Progenitor cell of endocrine pancreas (in vitro differentiated cells): ENCODE measurements around the gene NOTCH1. TPM values are rescaled to one million over a fixed set of nuclear protein-coding genes. Genes with fewer than 3 reads are reported as not detected.

Experiments used
- DNase-seq: peaks from one replicate; pipeline ENCODE4 v3.0.0; 2021; ENCODE audit warnings: low spot score; ENCODE audit not compliant: unreplicated experiment
- H3K27ac Mint-ChIP-seq: 2 replicates; pipeline ENCODE4 v1.8.0; 2021; ENCODE audit warnings: mild to moderate bottlenecking, moderate library complexity, mixed read lengths
- H3K27me3 Mint-ChIP-seq: 2 replicates; pipeline ENCODE4 v1.8.0; 2021; ENCODE audit warnings: mixed read lengths
- H3K36me3 Mint-ChIP-seq: 2 replicates; pipeline ENCODE4 v1.8.0; 2022; ENCODE audit warnings: mixed read lengths; ENCODE audit not compliant: insufficient read depth
- H3K4me1 Mint-ChIP-seq: 2 replicates; pipeline ENCODE4 v1.8.0; 2021; ENCODE audit warnings: low read depth, mixed read lengths
- H3K4me3 Mint-ChIP-seq: 2 replicates; pipeline ENCODE4 v1.8.0; 2021; ENCODE audit warnings: low read depth, mild to moderate bottlenecking, moderate library complexity, mixed read lengths
- H3K9me3 Mint-ChIP-seq: 2 replicates; pipeline ENCODE4 v1.8.0; 2021; ENCODE audit warnings: low read depth, mixed read lengths
- total RNA-seq: library from RNA; stranded (reverse); gene quantifications from 2 replicates; pipeline ENCODE4 v1.2.1, GENCODE V29; 2021
- TF ChIP-seq, protein P1 (sequence below): fragments of 200-600 bp; sonication (generic); IDR thresholded peaks from one replicate; pipeline ENCODE4 v1.5.0; 2021; ENCODE audit warnings: antibody characterized with exemption, mild to moderate bottlenecking; ENCODE audit not compliant: unreplicated experiment

The NOTCH1 gene
- total RNA-seq, 1 donor from 2014 or later: 130 TPM

DNA sequence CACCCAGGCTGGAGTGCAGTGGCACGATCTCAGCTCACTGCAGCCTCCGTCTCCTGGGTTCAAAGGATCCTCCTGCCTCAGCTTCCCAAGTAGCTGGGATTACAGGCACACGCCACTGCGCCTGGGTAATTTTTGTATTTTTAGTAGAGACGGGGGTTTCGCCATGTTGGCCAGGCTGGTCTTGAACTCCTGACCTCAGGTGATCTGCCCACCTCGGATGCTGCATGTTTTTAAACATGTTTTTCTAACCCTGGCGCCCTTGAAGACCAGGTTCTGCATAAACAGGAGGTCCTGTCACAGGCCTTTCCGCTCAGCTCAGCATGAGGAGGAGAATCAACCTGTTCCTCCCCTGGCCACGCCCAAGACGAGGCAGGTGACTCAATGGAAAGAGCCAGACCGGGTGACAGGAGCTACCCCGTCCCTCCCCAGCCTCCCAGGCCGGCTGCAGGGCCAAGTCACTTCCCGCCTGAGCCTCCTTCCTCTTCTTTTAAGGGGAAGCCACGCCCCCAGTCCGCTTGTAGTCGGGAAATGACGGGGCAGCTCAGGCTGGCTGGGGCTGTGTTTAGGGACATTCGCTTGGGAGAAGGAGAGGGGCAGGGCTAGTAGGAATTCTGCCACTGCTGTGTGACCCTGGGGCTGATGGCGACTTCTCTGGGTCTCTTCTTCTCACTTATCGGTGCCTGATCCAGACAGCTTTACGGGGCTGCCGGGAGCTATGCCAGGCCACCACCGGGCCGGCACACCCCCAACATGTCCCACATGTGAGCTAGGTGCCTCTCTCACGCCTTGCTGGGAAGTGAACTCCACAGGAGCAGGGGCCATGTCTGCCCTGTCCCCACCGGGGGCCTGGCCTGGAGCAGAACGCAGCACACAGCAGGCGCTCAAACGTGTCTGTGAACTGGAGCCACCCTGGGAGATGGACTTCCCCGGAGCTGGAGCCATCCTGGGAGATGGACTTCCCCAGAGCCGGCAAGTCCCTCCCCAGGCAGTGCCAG lies 6.1 kb downstream of the NOTCH1 start:
- Mint-ChIP-seq H3K36me3 (peaks cover 9% of the 10 kb centered on the region), H3K4me1 (peaks cover 11% of the 10 kb centered on the region), H3K27me3 (no peaks in the 10 kb centered on the region), H3K9me3 (no peaks in the 10 kb centered on the region), H3K4me3 (no peak overlapping the region), H3K27ac (no peak overlapping the region)
- TF ChIP-seq, protein P1, sequence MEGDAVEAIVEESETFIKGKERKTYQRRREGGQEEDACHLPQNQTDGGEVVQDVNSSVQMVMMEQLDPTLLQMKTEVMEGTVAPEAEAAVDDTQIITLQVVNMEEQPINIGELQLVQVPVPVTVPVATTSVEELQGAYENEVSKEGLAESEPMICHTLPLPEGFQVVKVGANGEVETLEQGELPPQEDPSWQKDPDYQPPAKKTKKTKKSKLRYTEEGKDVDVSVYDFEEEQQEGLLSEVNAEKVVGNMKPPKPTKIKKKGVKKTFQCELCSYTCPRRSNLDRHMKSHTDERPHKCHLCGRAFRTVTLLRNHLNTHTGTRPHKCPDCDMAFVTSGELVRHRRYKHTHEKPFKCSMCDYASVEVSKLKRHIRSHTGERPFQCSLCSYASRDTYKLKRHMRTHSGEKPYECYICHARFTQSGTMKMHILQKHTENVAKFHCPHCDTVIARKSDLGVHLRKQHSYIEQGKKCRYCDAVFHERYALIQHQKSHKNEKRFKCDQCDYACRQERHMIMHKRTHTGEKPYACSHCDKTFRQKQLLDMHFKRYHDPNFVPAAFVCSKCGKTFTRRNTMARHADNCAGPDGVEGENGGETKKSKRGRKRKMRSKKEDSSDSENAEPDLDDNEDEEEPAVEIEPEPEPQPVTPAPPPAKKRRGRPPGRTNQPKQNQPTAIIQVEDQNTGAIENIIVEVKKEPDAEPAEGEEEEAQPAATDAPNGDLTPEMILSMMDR: no peak
- DNase-seq: no peak

DNA sequence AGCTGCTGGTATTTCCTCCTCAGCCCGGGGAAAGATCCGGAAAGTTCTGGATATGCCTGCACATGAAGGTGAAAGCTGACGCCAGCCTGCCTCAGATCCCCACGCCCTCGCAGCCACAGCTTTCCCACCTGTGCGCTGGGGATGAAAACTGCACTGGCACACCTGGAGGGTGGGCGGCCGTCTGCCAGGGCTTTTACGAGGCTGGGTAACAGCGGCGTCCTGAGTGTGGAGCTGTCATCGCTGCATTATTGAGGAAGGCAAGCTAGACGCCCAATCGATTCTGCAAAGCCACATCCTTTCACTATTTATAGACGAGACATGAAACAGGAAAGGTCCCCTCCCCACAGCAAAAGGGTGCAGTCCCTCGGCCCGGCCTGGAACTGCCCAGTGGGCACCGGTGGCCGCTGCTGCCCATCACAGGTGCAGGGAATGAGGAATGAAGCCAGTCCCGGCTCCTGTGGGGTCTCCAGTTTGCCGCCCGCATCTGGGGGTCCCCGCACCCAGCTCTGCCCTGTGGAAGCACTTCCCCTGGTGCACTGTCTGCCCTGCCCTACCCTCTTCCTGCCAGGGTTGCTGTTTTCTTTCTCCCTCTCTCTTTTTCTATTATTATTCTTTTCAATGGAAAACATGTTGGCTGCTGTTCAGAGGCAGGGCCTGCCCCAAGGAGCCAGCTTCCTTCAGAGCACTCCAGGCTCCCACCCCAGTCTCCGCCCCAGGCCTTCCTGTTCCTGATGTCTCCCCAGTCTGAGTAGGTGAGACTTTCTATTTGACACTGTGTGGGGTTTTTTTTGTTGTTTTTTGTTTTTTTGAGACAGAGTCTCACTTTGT lies 7.0 kb downstream of the NOTCH1 start:
- peaks cover 15% of the 10 kb centered on the region for H3K4me1 Mint-ChIP-seq
- H3K9me3 Mint-ChIP-seq: no peaks in the 10 kb centered on the region
- no peak overlapping the region for H3K27ac Mint-ChIP-seq
- H3K27me3 Mint-ChIP-seq: no peaks in the 10 kb centered on the region
- TF ChIP-seq, protein P1: no peak
- H3K36me3 Mint-ChIP-seq: peaks cover 9% of the 10 kb centered on the region
- no peak for DNase-seq
- H3K4me3 Mint-ChIP-seq: no peak overlapping the region

DNA sequence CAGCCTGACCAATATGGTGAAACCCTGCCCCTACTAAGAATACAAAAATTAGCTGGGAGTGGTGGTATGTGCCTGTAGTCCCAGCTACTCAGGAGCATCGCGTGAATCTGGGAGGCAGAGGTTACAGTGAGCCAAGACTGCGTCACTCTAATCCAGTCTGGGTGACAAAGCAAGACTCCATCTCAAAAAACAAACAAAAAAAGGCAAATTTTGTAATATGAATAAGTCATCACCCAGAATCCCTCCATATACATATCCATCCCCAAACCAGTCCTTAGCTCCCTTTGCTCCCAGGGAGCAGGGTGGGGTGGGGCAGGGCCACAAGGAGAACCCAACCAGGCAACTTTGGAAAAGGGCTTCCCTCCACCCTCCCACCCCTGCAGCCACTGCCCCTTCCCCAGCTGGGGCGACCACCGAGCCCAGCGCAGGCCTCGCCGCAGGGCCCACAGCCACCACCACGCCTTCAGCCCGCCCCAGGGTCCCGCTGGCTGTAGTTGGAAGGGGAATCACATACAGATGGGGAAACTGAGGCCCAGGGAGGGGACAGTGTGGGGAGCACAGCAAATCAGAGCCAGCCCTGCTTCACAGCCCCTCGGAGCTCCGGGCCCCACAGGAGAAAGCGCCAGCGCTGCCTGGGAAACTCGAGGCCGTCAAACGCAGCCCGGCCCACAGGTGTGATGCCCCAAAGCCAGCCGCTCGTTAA lies 7.8 kb downstream of the NOTCH1 start:
- Mint-ChIP-seq H3K36me3 (peaks cover 9% of the 10 kb centered on the region), H3K4me1 (peaks cover 12% of the 10 kb centered on the region), H3K4me3 (no peak overlapping the region), H3K9me3 (no peaks in the 10 kb centered on the region), H3K27ac (no peak overlapping the region), H3K27me3 (no peaks in the 10 kb centered on the region)
- DNase-seq: no peak
- TF ChIP-seq, protein P1: no peak

DNA sequence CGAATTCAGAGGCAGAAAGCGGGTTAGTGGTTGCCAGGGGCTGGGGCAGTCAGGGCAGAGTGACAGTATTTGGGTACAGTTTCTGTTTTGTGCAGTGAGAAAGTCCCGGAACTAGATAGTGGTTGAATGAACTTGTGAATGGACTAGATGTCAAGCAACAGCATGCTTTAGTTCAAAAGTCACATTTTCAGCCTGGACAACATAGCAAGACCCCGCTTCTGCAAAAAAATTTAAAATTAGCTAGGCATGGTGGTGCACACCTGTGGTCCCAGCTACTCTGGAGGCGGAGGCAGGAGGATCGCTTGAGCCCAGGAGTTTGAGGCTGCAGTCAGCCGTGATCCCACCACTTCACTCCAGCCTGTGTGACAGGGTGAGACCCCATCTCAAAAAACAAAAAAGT lies 8.4 kb downstream of the NOTCH1 start:
- H3K9me3 Mint-ChIP-seq: no peaks in the 10 kb centered on the region
- peak overlapping the region; percentile 76 for H3K27ac Mint-ChIP-seq
- TF ChIP-seq, protein P1: no peak
- no peaks in the 10 kb centered on the region for H3K27me3 Mint-ChIP-seq
- H3K4me1 Mint-ChIP-seq: peaks cover 9% of the 10 kb centered on the region
- no peak for DNase-seq
- peaks cover 10% of the 10 kb centered on the region for H3K36me3 Mint-ChIP-seq
- no peak overlapping the region for H3K4me3 Mint-ChIP-seq

DNA sequence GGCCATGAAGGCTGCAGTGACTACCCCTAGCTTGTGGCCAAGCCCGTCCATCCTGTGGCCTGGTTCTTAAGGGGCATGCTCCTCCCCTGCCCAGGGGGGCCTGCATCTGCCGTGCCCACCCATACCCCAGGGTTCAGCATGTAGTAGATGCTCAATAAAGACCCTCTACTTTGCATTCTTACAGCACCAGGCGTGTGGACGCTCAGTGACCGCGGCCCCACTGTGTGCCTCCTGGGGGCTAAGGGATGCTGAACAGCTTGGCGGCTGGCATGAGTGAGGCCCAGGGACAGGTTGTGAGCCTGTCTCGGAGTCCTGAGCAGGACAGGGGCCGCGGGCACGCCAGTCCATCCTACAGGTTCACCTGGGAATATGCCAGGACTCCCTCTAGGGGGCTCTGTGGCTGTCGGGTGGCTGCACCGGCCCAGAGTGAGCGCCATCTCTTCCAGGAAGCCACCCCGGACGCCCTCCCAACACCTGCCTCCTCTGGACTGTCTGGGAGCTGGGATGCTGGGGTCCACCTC lies 9.1 kb downstream of the NOTCH1 start:
- no peak for DNase-seq
- no peaks in the 10 kb centered on the region for H3K27me3 Mint-ChIP-seq
- peak overlapping the region; percentile 76 for H3K27ac Mint-ChIP-seq
- no peak overlapping the region for H3K4me3 Mint-ChIP-seq
- no peaks in the 10 kb centered on the region for H3K9me3 Mint-ChIP-seq
- H3K36me3 Mint-ChIP-seq: peaks cover 10% of the 10 kb centered on the region
- TF ChIP-seq, protein P1: peak; percentile 13
- H3K4me1 Mint-ChIP-seq: peaks cover 9% of the 10 kb centered on the region
